Endothelial cell (in vitro differentiated cells): ENCODE measurements around the gene MESP2. TPM values are rescaled to one million over a fixed set of nuclear protein-coding genes. Genes with fewer than 3 reads are reported as not detected.

Experiments used
- DNase-seq: peaks from one replicate; pipeline ENCODE4 v3.0.0; 2021; ENCODE audit warnings: low spot score
- H3K27ac Mint-ChIP-seq: one replicate; pipeline ENCODE4 v1.8.0; 2021; ENCODE audit warnings: mixed read lengths, inconsistent platforms; ENCODE audit not compliant: unreplicated experiment
- H3K27me3 Mint-ChIP-seq: one replicate; pipeline ENCODE4 v1.8.0; 2021; ENCODE audit warnings: mild to moderate bottlenecking, moderate library complexity, mixed read lengths, inconsistent platforms; ENCODE audit not compliant: unreplicated experiment
- H3K36me3 Mint-ChIP-seq: one replicate; pipeline ENCODE4 v1.8.0; 2021; ENCODE audit warnings: mild to moderate bottlenecking, low read depth, mixed read lengths, inconsistent platforms; ENCODE audit not compliant: unreplicated experiment
- H3K4me1 Mint-ChIP-seq: one replicate; pipeline ENCODE4 v1.8.0; 2021; ENCODE audit warnings: mild to moderate bottlenecking, mixed read lengths, inconsistent platforms; ENCODE audit not compliant: unreplicated experiment
- H3K4me3 Mint-ChIP-seq: one replicate; pipeline ENCODE4 v1.8.0; 2021; ENCODE audit warnings: mild to moderate bottlenecking, mixed read lengths, inconsistent platforms; ENCODE audit not compliant: unreplicated experiment
- H3K9me3 Mint-ChIP-seq: one replicate; pipeline ENCODE4 v1.8.0; 2021; ENCODE audit warnings: mixed read lengths, inconsistent platforms; ENCODE audit not compliant: unreplicated experiment
- CTCF ChIP-seq: fragments of 200-600 bp; sonication (generic); IDR thresholded peaks from one replicate; pipeline ENCODE4 v1.5.0; 2021; ENCODE audit warnings: antibody characterized with exemption; ENCODE audit not compliant: unreplicated experiment
- total RNA-seq: library from RNA; stranded (reverse); fragmentation: NEBNext Ultra II Directional; extraction: Animal tissue kit (Norgen Biotek cat#: 25700); gene quantifications from one replicate; pipeline ENCODE4 v1.2.1, GENCODE V29; 2021; ENCODE audit not compliant: unreplicated experiment

MESP2 gene
- total RNA-seq, 1 donor from 2014 or later = 0.33 TPM

GRCh38 chr15:89772932-89773583 is 3.1 kb upstream of the MESP2 start:
- Mint-ChIP-seq H3K36me3 (peaks cover 4% of the 10 kb centered on the region), H3K4me1 (no peaks in the 10 kb centered on the region), H3K9me3 (no peaks in the 10 kb centered on the region), H3K4me3 (no peak overlapping the region), H3K27me3 (no peaks in the 10 kb centered on the region), H3K27ac (no peak overlapping the region)
- DNase-seq = no peak
- no peak for TF ChIP-seq CTCF

- no peaks in the 10 kb centered on the region for H3K9me3 Mint-ChIP-seq
- H3K27ac Mint-ChIP-seq = no peak overlapping the region
- no peak overlapping the region for H3K4me3 Mint-ChIP-seq
- H3K36me3 Mint-ChIP-seq = no peaks in the 10 kb centered on the region
- no peak for TF ChIP-seq CTCF
- no peak for DNase-seq
- H3K4me1 Mint-ChIP-seq = no peaks in the 10 kb centered on the region
- H3K27me3 Mint-ChIP-seq = no peaks in the 10 kb centered on the region
These were observed 1.6 kb upstream of the MESP2 start for GRCh38 chr15:89774492-89774891.

- Mint-ChIP-seq H3K27me3 (peaks cover 4% of the 10 kb centered on the region), H3K4me3 (no peak overlapping the region)
- no peak for TF ChIP-seq CTCF
These were observed 317 bp upstream of the MESP2 start for GRCh38 chr15:89775815-89776214.

GRCh38 chr15:89777073-89777751 is 1.1 kb downstream of the MESP2 start:
- no peak overlapping the region for H3K4me3 Mint-ChIP-seq
- H3K27ac Mint-ChIP-seq = no peak overlapping the region
- H3K36me3 Mint-ChIP-seq = peaks cover 3% of the 10 kb centered on the region
- DNase-seq = no peak
- no peak for TF ChIP-seq CTCF
- peaks cover 4% of the 10 kb centered on the region for H3K27me3 Mint-ChIP-seq
- no peaks in the 10 kb centered on the region for H3K9me3 Mint-ChIP-seq
- no peaks in the 10 kb centered on the region for H3K4me1 Mint-ChIP-seq

More at GRCh38 chr15:89775815-89776214, 317 bp upstream of the MESP2 start:
- Mint-ChIP-seq H3K36me3 (peaks cover 3% of the 10 kb centered on the region), H3K4me1 (no peaks in the 10 kb centered on the region), H3K9me3 (no peaks in the 10 kb centered on the region), H3K27ac (no peak overlapping the region)
- DNase-seq = no peak

GRCh38 chr15:89777782-89778380 is 1.7 kb downstream of the MESP2 start:
- Mint-ChIP-seq H3K27me3 (peaks cover 4% of the 10 kb centered on the region), H3K4me3 (no peak overlapping the region), H3K36me3 (peaks cover 3% of the 10 kb centered on the region), H3K4me1 (no peaks in the 10 kb centered on the region), H3K27ac (no peak overlapping the region), H3K9me3 (no peaks in the 10 kb centered on the region)
- no peak for DNase-seq
- TF ChIP-seq CTCF = no peak
